Common myeloid progenitor, CD34-positive (primary cell): ENCODE data around the gene SPACA7. TPM values are rescaled to one million over a fixed set of nuclear protein-coding genes. Genes with fewer than 3 reads are reported as not detected.

ENCODE experiments used
- CTCF ChIA-PET: fragments of 350-600 bp; sonication (Branson Sonifier 250); formaldehyde crosslinking; loops from one replicate; lab custom pipeline; 2021; ENCODE audit warnings: antibody characterized with exemption; lab: Charles Lee
- POLR2A ChIA-PET: fragments of 350-600 bp; sonication (Branson Sonifier 250); formaldehyde crosslinking; loops from one replicate; lab custom pipeline; 2021; ENCODE audit warnings: antibody characterized with exemption; lab: Charles Lee
- DNase-seq, 3 donors: peaks; one replicate each; pipeline versions ENCODE4 v3.0.0 to v3.0.0-alpha.2; 2013
- H3K27ac ChIP-seq, 2 experiments: 1 replicate in 1 of 2; 2 replicates in 1 of 2; pipeline ENCODE4 v1.7.0; 2013; ENCODE audit warnings: inconsistent platforms in 2 of 2, low read length in 2 of 2, mild to moderate bottlenecking in 2 of 2, low read depth in 1 of 2, moderate library complexity in 1 of 2; ENCODE audit not compliant: severe bottlenecking in 2 of 2, insufficient read depth in 1 of 2, poor library complexity in 1 of 2
- H3K27me3 ChIP-seq, 5 experiments: replicated peaks in 2 of 5; 1 replicate in 3 of 5; 2 replicates in 2 of 5; pipeline versions ENCODE4 v1.6.1 to v1.7.0; 2013; ENCODE audit warnings: low read length in 4 of 5, mild to moderate bottlenecking in 2 of 5, moderate library complexity in 2 of 5, inconsistent platforms in 1 of 5; ENCODE audit not compliant: insufficient read depth in 5 of 5, control insufficient read depth in 4 of 5
- H3K36me3 ChIP-seq, 4 experiments: 1 replicate in 2 of 4; 2 replicates in 2 of 4; pipeline versions ENCODE4 v1.6.1 to v1.7.0; 2013; ENCODE audit warnings: low read length in 3 of 4, control low read depth in 1 of 4, mild to moderate bottlenecking in 1 of 4; ENCODE audit not compliant: control insufficient read depth in 4 of 4, insufficient read depth in 4 of 4
- H3K4me1 ChIP-seq, 4 experiments: 1 replicate in 3 of 4; 2 replicates in 1 of 4; pipeline versions ENCODE4 v1.6.1 to v1.7.1; 2013; ENCODE audit warnings: low read length in 3 of 4, mild to moderate bottlenecking in 3 of 4, control low read depth in 1 of 4, inconsistent platforms in 1 of 4, moderate library complexity in 1 of 4; ENCODE audit not compliant: control insufficient read depth in 4 of 4, insufficient read depth in 4 of 4; ENCODE audit errors: control extremely low read depth in 1 of 4
- H3K4me3 ChIP-seq, 7 experiments: 1 replicate in 4 of 7; 2 replicates in 3 of 7; pipeline versions ENCODE4 v1.5.1 to v1.7.0; 2013; ENCODE audit warnings: mild to moderate bottlenecking in 7 of 7, low read length in 6 of 7, moderate library complexity in 6 of 7, inconsistent platforms in 2 of 7, low read depth in 2 of 7, control low read depth in 1 of 7; ENCODE audit not compliant: insufficient read depth in 4 of 7, control insufficient read depth in 1 of 7; ENCODE audit errors: extremely low read depth in 1 of 7
- H3K9me3 ChIP-seq, 5 experiments: 1 replicate in 4 of 5; 2 replicates in 1 of 5; pipeline versions ENCODE4 v1.6.1 to v1.7.1; 2013; ENCODE audit warnings: low read length in 4 of 5, mild to moderate bottlenecking in 2 of 5, inconsistent platforms in 1 of 5, low read depth in 1 of 5, moderate library complexity in 1 of 5; ENCODE audit not compliant: control insufficient read depth in 4 of 5, insufficient read depth in 2 of 5; ENCODE audit errors: control extremely low read depth in 1 of 5
- WGBS: methylation state at CpG from one replicate; pipeline ENCODE4 v1.1.5; 2013; ENCODE audit not compliant: insufficient coverage; 5-methylcytosine and 5-hydroxymethylcytosine counted together
- polyA plus RNA-seq: library from polyadenylated mRNA; unstranded; fragments of 120-200 nt; gene quantifications from one replicate; pipeline ENCODE4 v1.2.1, GENCODE V29; 2013

SPACA7 gene
- polyA plus RNA-seq = not detected

GRCh38 chr13:112376050-112376681, at the start of gene SPACA7:
SPACA7 (plus strand) TSS chr13:112376355; CDS start chr13:112376386, 31 bp downstream.
- no peaks in the 10 kb centered on the region for H3K36me3 ChIP-seq
- H3K27ac ChIP-seq = no peak within 1 kb of the TSS
- DNase-seq = no peak
- WGBS = 82% methylated on average over 6 of the region's 8 CpGs
- ChIA-PET POLR2A (no interaction called here), CTCF (no interaction called here)
- no peak within 1 kb of the TSS for H3K4me3 ChIP-seq
- peaks cover 0 to 8% (median 3%) of the 10 kb centered on the region in 5 experiments for H3K9me3 ChIP-seq
- H3K4me1 ChIP-seq = no peaks in the 10 kb centered on the region
- H3K27me3 ChIP-seq = peaks cover 0 to 2% (median 0%) of the 10 kb centered on the region in 5 experiments

- Histone ChIP-seq H3K27me3 (peaks cover 0 to 88% (median 19%) of the 10 kb centered on the region in 5 experiments), H3K27ac (no peak overlapping the region), H3K9me3 (no peaks in the 10 kb centered on the region), H3K36me3 (no peaks in the 10 kb centered on the region), H3K4me3 (no peak overlapping the region), H3K4me1 (no peaks in the 10 kb centered on the region)
- no peak for DNase-seq
- 90% methylated on average over 17 of the region's 17 CpGs for WGBS
- POLR2A ChIA-PET = no interaction called here
- CTCF ChIA-PET = no interaction called here
Measured at GRCh38 chr13:112326821-112327370, 49.3 kb upstream of the SPACA7 start.

GRCh38 chr13:112328936-112329335, 47.2 kb upstream of the SPACA7 start:
- WGBS = 87% methylated on average over 6 of the region's 7 CpGs
- H3K27me3 ChIP-seq = peaks cover 0 to 95% (median 26%) of the 10 kb centered on the region in 5 experiments
- H3K27ac ChIP-seq = no peak overlapping the region
- ChIA-PET POLR2A (no interaction called here), CTCF (no interaction called here)
- H3K36me3 ChIP-seq = no peaks in the 10 kb centered on the region
- H3K9me3 ChIP-seq = peaks cover 0 to 3% (median 0%) of the 10 kb centered on the region in 5 experiments
- DNase-seq = no peak
- no peak overlapping the region for H3K4me3 ChIP-seq
- H3K4me1 ChIP-seq = no peaks in the 10 kb centered on the region

GRCh38 chr13:112329376-112329775, 46.8 kb upstream of the SPACA7 start:
- 89% methylated on average over 5 of the region's 6 CpGs for WGBS
- H3K36me3 ChIP-seq = no peaks in the 10 kb centered on the region
- ChIA-PET CTCF (no interaction called here), POLR2A (no interaction called here)
- no peak overlapping the region for H3K4me3 ChIP-seq
- no peaks in the 10 kb centered on the region for H3K4me1 ChIP-seq
- H3K9me3 ChIP-seq = peaks cover 0 to 3% (median 2%) of the 10 kb centered on the region in 5 experiments
- no peak for DNase-seq
- H3K27ac ChIP-seq = no peak overlapping the region
- H3K27me3 ChIP-seq = peaks cover 0 to 96% (median 26%) of the 10 kb centered on the region in 5 experiments

- ChIA-PET CTCF (no interaction called here), POLR2A (no interaction called here)
- Histone ChIP-seq H3K4me1 (no peaks in the 10 kb centered on the region), H3K27ac (no peak overlapping the region), H3K9me3 (peaks cover 0 to 5% (median 2%) of the 10 kb centered on the region in 5 experiments), H3K4me3 (no peak overlapping the region), H3K36me3 (no peaks in the 10 kb centered on the region), H3K27me3 (peaks cover 0 to 96% (median 26%) of the 10 kb centered on the region in 5 experiments)
- DNase-seq = no peak
- WGBS = 84% methylated on average over 12 of the region's 19 CpGs
Measured at GRCh38 chr13:112330066-112330465, 46.1 kb upstream of the SPACA7 start.

GRCh38 chr13:112330479-112331381, 45.4 kb upstream of the SPACA7 start:
- Histone ChIP-seq H3K4me3 (no peak overlapping the region), H3K27me3 (peaks cover 0 to 94% (median 24%) of the 10 kb centered on the region in 5 experiments), H3K27ac (no peak overlapping the region), H3K9me3 (peaks cover 0 to 8% (median 2%) of the 10 kb centered on the region in 5 experiments), H3K36me3 (no peaks in the 10 kb centered on the region), H3K4me1 (no peaks in the 10 kb centered on the region)
- ChIA-PET CTCF (no interaction called here), POLR2A (no interaction called here)
- DNase-seq = no peak
- WGBS = 13% methylated on average over 60 of the region's 78 CpGs
